Colonic mucosa (tissue), 4 donors: ENCODE results near the gene CSNK1G1. TPM values are rescaled to one million over a fixed set of nuclear protein-coding genes. Genes with fewer than 3 reads are reported as not detected.

Experiments
- DNase-seq: peaks from one replicate; pipeline ENCODE4 v3.0.0-alpha.2; 2020
- H3K27ac ChIP-seq: fragments of 200-600 bp; one replicate; pipeline ENCODE4 v1.8.0; 2021
- H3K27me3 ChIP-seq: fragments of 200-600 bp; one replicate; pipeline ENCODE4 v1.8.0; 2021
- H3K36me3 ChIP-seq: fragments of 200-600 bp; one replicate; pipeline ENCODE4 v1.8.0; 2021
- H3K4me1 ChIP-seq: fragments of 200-600 bp; one replicate; pipeline ENCODE4 v1.8.0; 2021; ENCODE audit warnings: mild to moderate bottlenecking
- H3K4me3 ChIP-seq: fragments of 200-600 bp; one replicate; pipeline ENCODE4 v1.8.0; 2021
- H3K9ac ChIP-seq, 2 donors: one replicate each; pipeline ENCODE4 v1.7.0; 2013; ENCODE audit warnings: control low read depth in 2 of 2, low read depth in 2 of 2, low read length in 2 of 2
- H3K9me3 ChIP-seq: fragments of 200-600 bp; one replicate; pipeline ENCODE4 v1.8.0; 2021
- intact Hi-C: fragments of 100-400 bp; cut with DNase I; formaldehyde crosslinking; loops from one replicate; pipeline ENCODE4 v1.14.1; 2022
- total RNA-seq, 2 donors: library from RNA; stranded (reverse); fragmentation: NEBNext Ultra II Directional in 1 of 2; extraction: Animal tissue kit (Norgen Biotek cat#: 25700) in 1 of 2; gene quantifications; one replicate each; pipeline ENCODE4 v1.2.1, GENCODE V29; 2021
- TF ChIP-seq, protein P1 (sequence below): fragments of 200-600 bp; IDR thresholded peaks from one replicate; pipeline ENCODE4 v1.8.0; 2022; ENCODE audit warnings: antibody characterized with exemption, mild to moderate bottlenecking
- donor health status: healthy.
- donor health status: DM: no; HTN: no; CAD: no.
- donor health status: DM: no; HTN: no; CAD: no.

The CSNK1G1 gene
- total RNA-seq, 2 donors from 2014 or later = 17.0 to 18.5 TPM

DNA sequence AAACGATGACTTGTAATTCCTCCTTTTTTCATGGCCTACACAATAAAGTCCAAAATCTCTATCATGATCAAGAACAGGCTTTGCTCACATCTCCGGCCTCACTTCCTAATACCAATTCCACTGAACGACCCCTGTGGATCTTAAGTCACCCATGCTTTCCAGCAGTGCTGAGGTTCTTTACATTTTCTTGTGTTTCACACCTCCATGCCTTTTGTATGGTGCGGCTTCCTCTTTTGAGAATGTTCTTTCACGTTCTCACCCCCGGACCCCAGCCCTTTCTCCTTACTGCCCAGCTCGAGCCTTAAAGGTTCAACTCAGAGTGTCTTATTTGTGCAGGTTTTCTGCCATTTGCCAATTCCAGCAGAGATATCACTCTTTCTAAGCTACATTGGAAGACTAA lies 70.1 kb downstream of the CSNK1G1 start:
- no peaks in the 10 kb centered on the region for H3K36me3 ChIP-seq
- TF ChIP-seq, protein P1, sequence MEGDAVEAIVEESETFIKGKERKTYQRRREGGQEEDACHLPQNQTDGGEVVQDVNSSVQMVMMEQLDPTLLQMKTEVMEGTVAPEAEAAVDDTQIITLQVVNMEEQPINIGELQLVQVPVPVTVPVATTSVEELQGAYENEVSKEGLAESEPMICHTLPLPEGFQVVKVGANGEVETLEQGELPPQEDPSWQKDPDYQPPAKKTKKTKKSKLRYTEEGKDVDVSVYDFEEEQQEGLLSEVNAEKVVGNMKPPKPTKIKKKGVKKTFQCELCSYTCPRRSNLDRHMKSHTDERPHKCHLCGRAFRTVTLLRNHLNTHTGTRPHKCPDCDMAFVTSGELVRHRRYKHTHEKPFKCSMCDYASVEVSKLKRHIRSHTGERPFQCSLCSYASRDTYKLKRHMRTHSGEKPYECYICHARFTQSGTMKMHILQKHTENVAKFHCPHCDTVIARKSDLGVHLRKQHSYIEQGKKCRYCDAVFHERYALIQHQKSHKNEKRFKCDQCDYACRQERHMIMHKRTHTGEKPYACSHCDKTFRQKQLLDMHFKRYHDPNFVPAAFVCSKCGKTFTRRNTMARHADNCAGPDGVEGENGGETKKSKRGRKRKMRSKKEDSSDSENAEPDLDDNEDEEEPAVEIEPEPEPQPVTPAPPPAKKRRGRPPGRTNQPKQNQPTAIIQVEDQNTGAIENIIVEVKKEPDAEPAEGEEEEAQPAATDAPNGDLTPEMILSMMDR = no peak
- intact Hi-C loops = no loop called here
- H3K9me3 ChIP-seq = no peaks in the 10 kb centered on the region
- no peak overlapping the region for H3K4me3 ChIP-seq
- DNase-seq = no peak
- no peaks in the 10 kb centered on the region for H3K4me1 ChIP-seq
- no peak overlapping the region for H3K9ac ChIP-seq
- no peak overlapping the region for H3K27ac ChIP-seq
- no peaks in the 10 kb centered on the region for H3K27me3 ChIP-seq

DNA sequence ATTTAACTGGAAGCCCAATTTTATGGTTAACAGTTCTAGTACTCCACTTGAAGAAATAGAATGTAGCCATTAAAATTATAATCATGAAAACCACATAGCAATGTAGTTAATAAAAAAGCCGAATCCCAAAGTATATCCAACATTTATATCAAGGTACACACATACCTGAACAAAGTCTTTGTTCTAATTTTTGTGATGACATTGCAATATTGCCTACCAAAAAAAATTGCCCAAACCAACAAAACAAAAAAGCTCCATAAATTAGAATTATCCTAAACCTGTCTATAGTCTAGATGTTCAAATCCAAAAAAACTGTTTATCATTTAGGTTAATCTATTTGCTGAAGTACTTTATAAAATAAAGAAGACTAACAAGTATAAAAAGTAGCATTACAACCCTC lies 70.8 kb downstream of the CSNK1G1 start:
- intact Hi-C loops = no loop called here
- Histone ChIP-seq H3K9ac (no peak overlapping the region), H3K36me3 (no peaks in the 10 kb centered on the region), H3K4me1 (no peaks in the 10 kb centered on the region), H3K27me3 (no peaks in the 10 kb centered on the region), H3K9me3 (no peaks in the 10 kb centered on the region), H3K4me3 (no peak overlapping the region), H3K27ac (no peak overlapping the region)
- DNase-seq = no peak
- TF ChIP-seq, protein P1 = no peak

DNA sequence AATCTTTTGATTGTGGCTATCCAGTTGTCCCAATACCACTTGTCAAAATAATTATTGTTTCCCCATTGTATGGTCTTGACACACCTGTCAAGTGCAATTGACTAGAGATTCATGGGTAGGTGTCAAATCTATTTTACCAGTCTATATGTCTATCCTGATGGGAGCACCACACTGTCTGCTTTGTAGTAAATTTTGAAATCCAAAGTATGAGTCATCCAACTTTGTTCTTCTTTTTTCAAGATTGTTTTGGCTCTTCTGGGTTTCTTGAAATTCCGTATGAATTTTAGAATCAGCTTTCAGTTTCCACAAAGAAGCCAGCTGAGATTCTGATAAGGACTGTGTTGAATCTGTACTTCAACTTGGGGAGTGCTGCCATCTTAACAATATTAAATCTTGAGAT lies 71.9 kb downstream of the CSNK1G1 start:
- Histone ChIP-seq H3K36me3 (no peaks in the 10 kb centered on the region), H3K27ac (no peak overlapping the region), H3K27me3 (no peaks in the 10 kb centered on the region), H3K9ac (no peak overlapping the region), H3K4me1 (no peaks in the 10 kb centered on the region), H3K4me3 (no peak overlapping the region), H3K9me3 (no peaks in the 10 kb centered on the region)
- TF ChIP-seq, protein P1 = no peak
- intact Hi-C loops = no loop called here
- no peak for DNase-seq

DNA sequence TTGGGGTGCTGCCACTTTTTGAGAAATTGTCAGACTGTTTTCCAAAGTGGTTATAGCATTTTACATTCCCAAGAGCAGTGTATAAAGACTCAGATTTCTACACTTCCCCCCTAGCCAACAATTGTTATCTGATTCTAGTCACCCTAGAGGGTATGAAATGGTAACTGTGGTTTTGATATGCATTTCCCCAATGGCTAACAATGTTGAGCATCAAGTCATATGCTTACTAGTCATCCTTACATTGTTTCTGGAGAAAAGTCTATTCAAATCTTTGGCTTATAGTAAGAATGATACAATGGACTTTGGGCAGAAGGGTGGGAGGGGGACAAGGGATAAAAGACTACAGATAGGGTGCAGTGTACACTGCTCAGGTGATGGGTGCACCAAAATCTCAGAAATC lies 73.3 kb downstream of the CSNK1G1 start:
- no peaks in the 10 kb centered on the region for H3K4me1 ChIP-seq
- H3K27me3 ChIP-seq = no peaks in the 10 kb centered on the region
- H3K9ac ChIP-seq = no peak overlapping the region
- TF ChIP-seq, protein P1 = no peak
- no peaks in the 10 kb centered on the region for H3K9me3 ChIP-seq
- intact Hi-C loops = no loop called here
- no peak for DNase-seq
- H3K36me3 ChIP-seq = no peaks in the 10 kb centered on the region
- no peak overlapping the region for H3K27ac ChIP-seq
- H3K4me3 ChIP-seq = no peak overlapping the region

DNA sequence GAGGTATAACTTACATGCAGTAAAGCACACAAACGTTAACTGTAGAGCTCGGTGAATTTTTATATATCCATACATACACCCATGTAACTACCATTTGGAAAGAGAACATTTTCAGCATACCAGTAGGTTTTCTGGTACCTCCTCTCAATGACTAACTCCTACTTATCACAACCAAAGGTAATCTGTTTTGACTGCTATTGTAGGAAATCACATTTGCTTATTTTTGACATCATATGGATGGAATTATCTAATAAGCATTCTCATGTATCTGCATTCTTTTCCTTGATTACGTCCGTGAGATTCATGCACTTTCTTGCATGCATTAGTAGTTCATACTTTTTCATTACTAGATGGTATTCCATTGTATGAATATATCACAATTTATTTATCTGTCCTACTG lies 76.8 kb downstream of the CSNK1G1 start:
- H3K4me1 ChIP-seq = no peaks in the 10 kb centered on the region
- intact Hi-C loops = no loop called here
- H3K27ac ChIP-seq = no peak overlapping the region
- no peaks in the 10 kb centered on the region for H3K27me3 ChIP-seq
- H3K36me3 ChIP-seq = no peaks in the 10 kb centered on the region
- DNase-seq = no peak
- no peak overlapping the region for H3K9ac ChIP-seq
- H3K9me3 ChIP-seq = no peaks in the 10 kb centered on the region
- TF ChIP-seq, protein P1 = no peak
- no peak overlapping the region for H3K4me3 ChIP-seq

DNA sequence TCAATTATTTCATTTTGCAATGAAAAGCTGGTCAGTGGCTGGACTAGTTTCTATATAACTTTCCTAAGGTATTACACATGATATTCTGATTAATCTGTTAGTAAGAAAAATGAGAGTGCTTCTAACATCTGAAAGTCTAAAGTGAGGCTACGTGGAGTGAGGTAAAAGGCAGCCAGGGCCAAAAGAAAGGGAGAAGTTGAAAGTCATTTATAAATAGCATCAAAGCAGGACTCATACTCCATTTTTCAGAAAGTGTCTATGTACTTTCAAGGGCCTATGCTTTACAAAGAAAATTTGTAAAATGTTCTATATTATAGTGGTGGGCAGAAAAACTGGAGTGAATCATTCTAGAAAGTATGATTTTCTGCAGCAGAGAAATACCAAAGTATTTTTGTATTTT lies 80.0 kb downstream of the CSNK1G1 start:
- DNase-seq = no peak
- no peak overlapping the region for H3K9ac ChIP-seq
- H3K27ac ChIP-seq = no peak overlapping the region
- H3K36me3 ChIP-seq = no peaks in the 10 kb centered on the region
- H3K9me3 ChIP-seq = no peaks in the 10 kb centered on the region
- intact Hi-C loops = no loop called here
- no peak overlapping the region for H3K4me3 ChIP-seq
- TF ChIP-seq, protein P1 = no peak
- H3K27me3 ChIP-seq = no peaks in the 10 kb centered on the region
- H3K4me1 ChIP-seq = no peaks in the 10 kb centered on the region
